Neural cell (in vitro differentiated cells): ENCODE data around the gene TMEM208.

Experiments
- CTCF ChIP-seq: fragments of 450-650 bp; IDR thresholded peaks from 2 replicates; pipeline ENCODE4 v1.5.1; 2014; ENCODE audit warnings: antibody characterized with exemption, mild to moderate bottlenecking, moderate library complexity; ENCODE audit not compliant: poor library complexity, severe bottlenecking
- EP300 ChIP-seq: fragments of 450-650 bp; conservative IDR thresholded peaks from 2 replicates; pipeline ENCODE4 v1.6.1; 2014; ENCODE audit warnings: antibody characterized with exemption, mild to moderate bottlenecking, moderate library complexity; ENCODE audit not compliant: poor library complexity, severe bottlenecking
- EZH2 ChIP-seq: fragments of 200-600, 300-800 bp; shearing (Covaris generic), sonication (generic); IDR thresholded peaks from 2 replicates; pipeline ENCODE4 v1.6.1; 2014; ENCODE audit warnings: antibody characterized with exemption, low read length, borderline replicate concordance, mild to moderate bottlenecking; ENCODE audit not compliant: insufficient read depth, poor library complexity, severe bottlenecking
- POLR2AphosphoS5 ChIP-seq: IDR thresholded peaks from 2 replicates; pipeline ENCODE4 v1.6.1; 2012
- REST ChIP-seq: IDR thresholded peaks from 2 replicates; pipeline ENCODE4 v1.6.1; 2012; ENCODE audit warnings: borderline replicate concordance
- SMC3 ChIP-seq: fragments of 450-650 bp; conservative IDR thresholded peaks from 2 replicates; pipeline ENCODE4 v1.6.1; 2014; ENCODE audit warnings: antibody characterized with exemption, mild to moderate bottlenecking, moderate library complexity; ENCODE audit not compliant: poor library complexity

GRCh38 chr16:67201411-67202345 lies 25.3 kb upstream of the TMEM208 start:
- no peak for TF ChIP-seq EZH2
- no peak for TF ChIP-seq CTCF
- no peak for TF ChIP-seq POLR2AphosphoS5
- TF ChIP-seq EP300: no peak
- TF ChIP-seq REST: no peak
- TF ChIP-seq SMC3: no peak
